Measurements from ENCODE around the gene PCSK2.

- TF ChIP-seq POLR2A (IDR thresholded peaks at IDR 0.05) (no peak), CTCF (IDR thresholded peaks at IDR 0.05) (no peak)
These were observed 47.0 kb upstream of the PCSK2 start for GRCh38 chr20:17179840-17180239.

Data from esophagus squamous epithelium (tissue), 4 donors.